Immature natural killer cell (primary cell): ENCODE measurements around the gene SCN1B. TPM values are rescaled to one million over a fixed set of nuclear protein-coding genes. Genes with fewer than 3 reads are reported as not detected.

Experiments
- polyA plus RNA-seq, 3 donors: library from polyadenylated mRNA; unstranded; fragments of 300-500 nt; fragmentation: Illumina TruSeq; gene quantifications; one replicate each; pipeline ENCODE4 v1.2.3, GENCODE V29; 2021

SCN1B gene
- polyA plus RNA-seq, 3 donors from 2014 or later = 0.27 to 0.83 (median 0.58) TPM

Other genes starting within 250 kb of the SCN1B start
- gene ZNF30, start 103.6 kb upstream of the SCN1B start, polyA plus RNA-seq = 1 to 10 TPM; 3.7 to 6.2 (median 4.7) TPM
- 10 to 100 TPM in 2 of 3 donors, 1 to 10 TPM in 1; 8.4 to 17.2 (median 10.6) TPM for gene ZNF792, start 66.2 kb upstream of the SCN1B start, polyA plus RNA-seq
- 10 to 100 TPM in 1 of 3 donors, 1 to 10 TPM in 2; 6.7 to 19.1 (median 7.8) TPM for gene GRAMD1A, start 30.1 kb upstream of the SCN1B start, polyA plus RNA-seq
- not detected for gene HPN, start 11.3 kb downstream of the SCN1B start, polyA plus RNA-seq
- not detected for gene FXYD3, start 85.4 kb downstream of the SCN1B start, polyA plus RNA-seq
- not detected for gene LGI4, start 104.6 kb downstream of the SCN1B start, polyA plus RNA-seq
- gene FXYD1, start 108.4 kb downstream of the SCN1B start, polyA plus RNA-seq = under 1 TPM in 2 of 3 donors, not detected in 1; 0.53 to 0.83 TPM
- gene FXYD7, start 112.8 kb downstream of the SCN1B start, polyA plus RNA-seq = 1 to 10 TPM; 2.1 to 4.1 (median 2.5) TPM
- 100 to 1,000 TPM; 262 to 427 (median 346) TPM for gene FXYD5, start 124.3 kb downstream of the SCN1B start, polyA plus RNA-seq
- not detected for gene FAM187B, start 198.3 kb downstream of the SCN1B start, polyA plus RNA-seq
- 10 to 100 TPM in 2 of 3 donors, 1 to 10 TPM in 1; 5.3 to 14.2 (median 11.8) TPM for gene LSR, start 218.5 kb downstream of the SCN1B start, polyA plus RNA-seq
- gene USF2, start 238.5 kb downstream of the SCN1B start, polyA plus RNA-seq = 10 to 100 TPM in 1 of 3 donors, 1 to 10 TPM in 1, under 1 TPM in 1; 0.29 to 10.4 (median 7.6) TPM